Right cardiac atrium (tissue), 5 donors: ENCODE measurements around the gene ARAP1. TPM values are rescaled to one million over a fixed set of nuclear protein-coding genes. Genes with fewer than 3 reads are reported as not detected.
A peak's percentile ranks its signal among the peaks of the same experiment; 100 is the strongest.

Experiments used
- ATAC-seq, 2 donors: fragments of 200-7000 bp; cut with Tn5 transposase; one replicate each; pipeline versions ENCODE4 v1.8.0 to v1.9.1; 2020; ENCODE audit warnings: moderate library complexity in 2 of 2, mild to moderate bottlenecking in 1 of 2
- DNase-seq, 3 donors: peaks; one replicate each; pipeline ENCODE4 v3.0.0-alpha.2; 2020
- H3K27ac ChIP-seq: one replicate; pipeline ENCODE4 v1.5.1; 2013; ENCODE audit warnings: mild to moderate bottlenecking, low read length, control low read depth, moderate library complexity
- H3K27me3 ChIP-seq: one replicate; pipeline ENCODE4 v1.6.1; 2013; ENCODE audit not compliant: control insufficient read depth, insufficient read depth
- H3K4me1 ChIP-seq: one replicate; pipeline ENCODE4 v1.6.1; 2013; ENCODE audit warnings: low read length; ENCODE audit not compliant: control insufficient read depth, insufficient read depth
- H3K4me3 ChIP-seq: one replicate; pipeline ENCODE4 v1.5.1; 2013; ENCODE audit warnings: low read length, control low read depth
- H3K9me3 ChIP-seq: one replicate; pipeline ENCODE4 v1.6.1; 2013; ENCODE audit warnings: low read length; ENCODE audit not compliant: control insufficient read depth
- WGBS: extraction: QIAGEN DNeasy Blood & Tissue Kit; methylation state at CpG from one replicate; pipeline ENCODE4 v1.1.7; 2013; 5-methylcytosine and 5-hydroxymethylcytosine counted together
- intact Hi-C, 4 donors: fragments of 100-400 bp; cut with DNase I; formaldehyde crosslinking; loops; one replicate each; pipeline versions ENCODE4 v1.11.0 to v1.14.0; 2022 to 2023
- polyA plus RNA-seq: library from polyadenylated mRNA; stranded (reverse); fragments of 200-250 nt; gene quantifications from one replicate; pipeline ENCODE4 v1.2.3, GENCODE V29; 2013
- total RNA-seq, 4 donors: library from RNA; stranded (reverse); fragmentation: NEBNext Ultra II Directional; extraction: Animal tissue kit (Norgen Biotek cat#: 25700); gene quantifications; one replicate each; pipeline ENCODE4 v1.2.1, GENCODE V29; 2021
- donor health status: healthy with polysubstance abuse.
- donor health status: DM: no; HTN: yes; CAD: no.
- donor health status: DM: no; HTN: no; CAD: no.
- donor health status: DM: no; HTN: yes; CAD: no; lungs with severe emphysema.
- donor health status: DM: yes; HTN: yes; CAD: no.

ARAP1 gene
- total and polyA plus RNA-seq, 5 donors, result 41.2 to 62.5 (median 57.5) TPM

- WGBS, result 48% methylated on average over 8 of the region's 8 CpGs
- peaks cover 3% of the 10 kb centered on the region for H3K4me1 ChIP-seq
- no peaks in the 10 kb centered on the region for H3K27me3 ChIP-seq
- intact Hi-C loops, result loop anchor here in 2 of 4 donors (10.0 kb wide), 1 partner anchor 212 kb away; no protein-coding TSS in a partner anchor
- ATAC-seq, result no peak
- DNase-seq, result peak in 1 of 3 donors; percentile 61
- H3K9me3 ChIP-seq, result no peaks in the 10 kb centered on the region
- H3K4me3 ChIP-seq, result no peak overlapping the region
- H3K27ac ChIP-seq, result peak overlapping the region; percentile 25
These were observed 65.5 kb downstream of the ARAP1 start for GRCh38 chr11:72686639-72687220.

DNA sequence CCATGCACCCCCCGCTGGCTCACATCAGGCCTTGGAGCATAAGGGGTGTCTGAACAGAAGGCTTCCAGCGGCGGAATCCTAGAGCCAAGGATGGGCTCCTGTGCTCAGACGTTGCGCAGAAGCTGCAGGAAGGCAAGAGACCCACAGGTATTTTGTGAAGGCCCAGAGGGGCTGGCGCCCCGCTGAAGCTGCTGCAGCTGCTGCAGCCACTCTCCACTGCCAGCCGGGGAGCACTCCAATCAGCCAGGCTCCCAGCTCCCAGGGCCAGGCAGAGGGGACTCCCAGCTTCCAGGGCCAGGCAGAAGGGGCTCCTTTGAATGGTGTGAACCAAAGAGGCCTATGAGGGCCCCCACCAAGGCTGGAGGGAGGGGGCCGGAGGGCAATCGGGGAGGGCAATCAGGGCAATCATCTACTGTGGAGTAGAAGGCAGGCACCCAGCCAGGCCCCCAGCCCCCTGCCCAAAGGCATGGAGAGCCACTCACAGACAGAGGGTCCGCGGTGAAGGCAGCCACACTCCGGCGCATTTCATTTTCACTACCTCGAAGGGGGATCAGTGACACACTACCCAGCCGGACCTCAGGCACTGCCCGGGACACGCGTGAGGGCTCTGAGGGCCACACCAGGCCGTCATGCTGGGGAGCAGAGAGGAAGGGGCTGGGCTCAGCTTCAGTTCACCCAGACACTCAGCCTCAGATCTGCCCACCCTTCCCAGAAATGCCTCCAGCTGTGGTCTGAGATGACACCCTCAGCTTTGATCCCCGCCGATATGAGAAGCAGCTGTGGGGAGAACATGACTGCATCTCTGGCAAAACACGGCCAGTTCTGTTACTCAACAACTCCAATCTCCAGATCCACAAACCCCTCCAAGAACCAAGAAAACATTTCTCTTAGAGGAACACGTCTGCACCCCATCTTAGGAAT, 66.4 kb downstream of the ARAP1 start:
- Histone ChIP-seq H3K9me3 (no peaks in the 10 kb centered on the region), H3K27me3 (no peaks in the 10 kb centered on the region), H3K4me3 (no peak overlapping the region), H3K4me1 (peaks cover 3% of the 10 kb centered on the region), H3K27ac (peak overlapping the region; percentile 20)
- peak in 1 of 2 donors; percentile 3 for ATAC-seq
- 69% methylated on average over 24 of the region's 24 CpGs for WGBS
- peak in 2 of 3 donors; percentile 66 to 74 for DNase-seq
- intact Hi-C loops, result loop anchor here in 2 of 4 donors (10.0 kb wide), 1 partner anchor 211 kb away; no protein-coding TSS in a partner anchor

- 51% methylated on average over 9 of the region's 9 CpGs for WGBS
- peaks cover 3% of the 10 kb centered on the region for H3K4me1 ChIP-seq
These were observed 67.8 kb downstream of the ARAP1 start for GRCh38 chr11:72684236-72684912.

DNA sequence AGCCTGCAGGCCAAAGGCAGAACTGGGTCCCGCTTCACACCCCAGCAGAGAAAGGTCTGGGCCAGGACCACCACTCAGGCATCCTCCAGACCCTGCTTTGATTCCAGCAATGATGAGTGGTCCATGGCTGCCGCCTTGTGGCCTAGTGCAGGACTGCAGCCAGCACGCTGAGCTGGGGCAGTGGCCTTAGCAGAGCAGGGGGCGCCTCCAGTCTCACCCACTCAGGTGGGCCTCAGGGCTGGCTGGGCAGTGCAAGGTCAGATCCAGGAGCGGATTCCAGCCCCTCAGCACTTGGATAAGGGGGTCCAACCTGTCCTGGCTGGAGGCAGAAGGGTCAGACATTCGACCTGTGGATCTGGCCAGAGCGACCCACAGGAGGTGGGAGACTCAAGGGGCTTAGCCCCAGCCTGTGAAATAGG, 68.4 kb downstream of the ARAP1 start:
- Histone ChIP-seq H3K27me3 (no peaks in the 10 kb centered on the region), H3K4me1 (peaks cover 3% of the 10 kb centered on the region), H3K9me3 (no peaks in the 10 kb centered on the region), H3K4me3 (no peak overlapping the region), H3K27ac (no peak overlapping the region)
- 57% methylated on average over 7 of the region's 7 CpGs for WGBS
- intact Hi-C loops, result loop anchor here (5.0 to 10.0 kb wide), 3 partner anchors 96 to 211 kb away; no protein-coding TSS in a partner anchor
- ATAC-seq (peak; percentile 47 to 59), DNase-seq (peak; percentile 61 to 87 (median 85))

More at GRCh38 chr11:72684236-72684912, 67.8 kb downstream of the ARAP1 start:
- peak; percentile 87 to 93 (median 90) for DNase-seq
- H3K9me3 ChIP-seq, result no peaks in the 10 kb centered on the region
- no peak overlapping the region for H3K27ac ChIP-seq
- no peaks in the 10 kb centered on the region for H3K27me3 ChIP-seq
- peak; percentile 74 to 78 for ATAC-seq
- no peak overlapping the region for H3K4me3 ChIP-seq
- intact Hi-C loops, result loop anchor here (5.0 to 10.0 kb wide), 3 partner anchors 97 to 212 kb away; no protein-coding TSS in a partner anchor

DNA sequence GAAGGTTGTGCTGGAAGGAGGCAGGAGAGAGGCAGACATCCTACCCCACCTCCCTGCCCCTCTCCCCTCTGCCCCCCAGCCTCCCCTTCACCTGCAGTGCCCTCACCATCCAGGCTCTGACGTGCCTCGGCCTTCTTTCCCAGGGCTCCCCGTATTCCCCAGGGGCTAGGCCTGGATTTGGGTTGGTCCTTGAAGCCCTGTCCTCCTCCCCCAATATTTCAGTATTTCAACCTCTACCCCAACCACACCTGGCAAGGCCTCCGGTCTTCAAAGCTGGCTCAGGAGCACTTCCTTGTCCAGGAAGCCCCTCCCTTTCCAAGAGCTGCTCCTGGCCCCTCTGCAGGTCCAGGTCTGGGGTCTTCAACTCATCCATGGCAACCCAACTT, 69.4 kb downstream of the ARAP1 start:
- peaks cover 3% of the 10 kb centered on the region for H3K4me1 ChIP-seq
- intact Hi-C loops, result loop anchor here (5.0 to 10.0 kb wide), 3 partner anchors 96 to 211 kb away; no protein-coding TSS in a partner anchor
- no peaks in the 10 kb centered on the region for H3K27me3 ChIP-seq
- 60% methylated on average over 4 of the region's 4 CpGs for WGBS
- no peak overlapping the region for H3K27ac ChIP-seq
- peak in 1 of 3 donors; percentile 51 for DNase-seq
- no peak for ATAC-seq
- H3K4me3 ChIP-seq, result no peak overlapping the region
- H3K9me3 ChIP-seq, result no peaks in the 10 kb centered on the region

DNA sequence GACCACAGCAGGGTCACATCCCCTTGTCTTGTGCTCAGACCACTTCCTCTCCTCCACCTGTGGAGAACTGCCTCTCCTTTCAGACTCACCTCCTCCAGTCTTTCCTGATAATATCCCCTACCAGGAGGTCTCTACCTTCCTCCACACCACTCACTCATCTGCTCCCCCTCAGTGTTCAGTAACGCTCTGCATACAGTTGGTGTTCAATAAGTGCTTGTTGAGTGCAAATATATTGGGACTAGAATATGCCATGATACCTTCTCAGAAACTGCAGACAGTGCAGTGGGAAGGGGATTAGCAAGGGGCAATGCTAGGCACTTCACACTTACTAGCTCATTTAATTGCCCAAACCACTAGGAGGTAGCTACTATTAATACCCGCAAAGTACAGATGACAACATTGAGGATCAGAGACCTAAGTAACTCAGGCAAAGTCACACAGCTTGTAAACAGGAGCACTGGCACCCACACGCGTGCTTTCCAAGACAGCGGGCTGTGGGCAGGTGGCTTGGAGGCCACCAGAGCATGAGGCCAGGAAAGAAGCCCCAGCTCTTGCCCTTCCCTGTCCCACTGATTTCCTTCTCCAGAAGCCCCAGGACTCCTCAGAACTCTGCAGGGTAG, 69.9 kb downstream of the ARAP1 start:
- Histone ChIP-seq H3K4me1 (peaks cover 3% of the 10 kb centered on the region), H3K27me3 (no peaks in the 10 kb centered on the region), H3K4me3 (no peak overlapping the region), H3K27ac (no peak overlapping the region), H3K9me3 (no peaks in the 10 kb centered on the region)
- DNase-seq (peak in 1 of 3 donors; percentile 34), ATAC-seq (no peak)
- 71% methylated on average over 5 of the region's 5 CpGs for WGBS
- intact Hi-C loops, result loop anchor here (5.0 to 10.0 kb wide), 3 partner anchors 95 to 210 kb away; no protein-coding TSS in a partner anchor

DNA sequence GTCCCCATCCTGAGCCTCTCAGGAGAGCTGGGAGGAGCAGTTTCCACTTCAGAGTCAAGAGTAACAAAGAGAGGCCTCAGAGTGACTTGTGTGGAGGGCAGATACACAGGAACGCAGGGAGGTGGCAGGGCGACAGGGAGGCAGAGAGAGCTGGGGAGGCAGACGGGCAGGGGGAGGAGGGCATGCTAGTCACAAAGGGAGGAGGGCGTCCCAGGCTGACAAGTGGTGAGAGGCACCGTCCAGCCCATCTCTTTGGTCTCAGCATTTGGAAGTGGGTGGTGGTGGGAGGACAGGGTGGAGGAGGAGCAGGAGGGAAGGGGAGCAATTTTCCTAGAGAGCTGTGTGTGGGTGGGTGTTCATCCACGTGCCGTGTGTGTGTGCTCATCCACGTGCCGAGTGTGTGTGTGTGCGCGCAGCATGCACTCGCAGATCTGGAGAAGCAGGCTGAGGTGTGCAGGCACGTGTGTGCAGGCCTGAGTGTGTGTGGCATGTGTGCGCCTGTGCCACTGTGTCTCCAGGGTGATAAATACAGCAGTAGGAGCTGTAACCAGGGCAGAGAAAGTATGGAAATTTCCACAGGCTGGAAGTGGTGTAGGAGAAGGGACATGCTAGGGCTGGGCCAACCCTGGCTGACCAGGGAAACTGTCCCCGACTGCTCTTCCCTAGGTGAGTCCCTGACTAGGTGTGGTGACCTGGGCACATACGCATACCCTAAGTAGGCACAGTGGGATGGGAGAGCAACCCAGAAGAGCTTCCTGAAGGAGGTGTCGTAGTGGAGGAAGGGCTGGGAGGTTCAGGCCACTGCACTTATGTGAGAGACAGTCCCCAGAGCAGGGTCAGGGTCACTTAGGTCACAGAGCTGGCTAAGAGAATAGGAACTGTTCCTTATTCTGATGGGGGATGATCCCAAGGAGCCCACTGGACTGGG, 70.7 kb downstream of the ARAP1 start:
- DNase-seq, result no peak
- no peak for ATAC-seq
- H3K4me3 ChIP-seq, result no peak overlapping the region
- WGBS, result 35% methylated on average over 17 of the region's 17 CpGs
- H3K27me3 ChIP-seq, result no peaks in the 10 kb centered on the region
- intact Hi-C loops, result loop anchor here (5.0 to 10.0 kb wide), 3 partner anchors 94 to 209 kb away; no protein-coding TSS in a partner anchor
- H3K9me3 ChIP-seq, result no peaks in the 10 kb centered on the region
- peaks cover under 1% of the 10 kb centered on the region for H3K4me1 ChIP-seq
- no peak overlapping the region for H3K27ac ChIP-seq

GRCh38 chr11:72680624-72681158, 71.5 kb downstream of the ARAP1 start:
- Histone ChIP-seq H3K9me3 (no peaks in the 10 kb centered on the region), H3K27me3 (no peaks in the 10 kb centered on the region), H3K4me1 (no peaks in the 10 kb centered on the region), H3K4me3 (no peak overlapping the region), H3K27ac (no peak overlapping the region)
- no peak for ATAC-seq
- peak in 1 of 3 donors; percentile 31 for DNase-seq
- intact Hi-C loops, result loop anchor here (5.0 to 10.0 kb wide), 3 partner anchors 93 to 208 kb away; no protein-coding TSS in a partner anchor
- 62% methylated on average over 6 of the region's 6 CpGs for WGBS

- H3K27me3 ChIP-seq, result no peaks in the 10 kb centered on the region
- H3K4me1 ChIP-seq, result no peaks in the 10 kb centered on the region
- ATAC-seq (no peak), DNase-seq (no peak)
- H3K4me3 ChIP-seq, result no peak overlapping the region
- 64% methylated on average over 5 of the region's 5 CpGs for WGBS
- no peak overlapping the region for H3K27ac ChIP-seq
- intact Hi-C loops, result loop anchor here (5.0 to 10.0 kb wide), 3 partner anchors 93 to 208 kb away; no protein-coding TSS in a partner anchor
- no peaks in the 10 kb centered on the region for H3K9me3 ChIP-seq
These were observed 72.3 kb downstream of the ARAP1 start for GRCh38 chr11:72679869-72680268.
